DND-41 (cell line): Measurements from ENCODE around the gene SCIMP.
"Not testable (repeated sequence)": the region's sequence is repeated elsewhere in the genome, so short reads cannot be mapped to it uniquely, and the experiment has no call there.

Experiments
- EZH2 ChIP-seq: IDR thresholded peaks from 3 replicates; pipeline ENCODE4 v1.6.1; 2012; ENCODE audit warnings: borderline replicate concordance, low read depth, mild to moderate bottlenecking, moderate library complexity, low read length, inconsistent platforms; ENCODE audit not compliant: severe bottlenecking
- TF ChIP-seq, protein P1 (sequence below): IDR thresholded peaks from 2 replicates; pipeline ENCODE4 v1.5.1; 2012; ENCODE audit warnings: borderline replicate concordance, low read length, moderate library complexity, mild to moderate bottlenecking; ENCODE audit not compliant: poor library complexity, severe bottlenecking; ENCODE audit errors: extremely low read depth

- TF ChIP-seq, protein P1, sequence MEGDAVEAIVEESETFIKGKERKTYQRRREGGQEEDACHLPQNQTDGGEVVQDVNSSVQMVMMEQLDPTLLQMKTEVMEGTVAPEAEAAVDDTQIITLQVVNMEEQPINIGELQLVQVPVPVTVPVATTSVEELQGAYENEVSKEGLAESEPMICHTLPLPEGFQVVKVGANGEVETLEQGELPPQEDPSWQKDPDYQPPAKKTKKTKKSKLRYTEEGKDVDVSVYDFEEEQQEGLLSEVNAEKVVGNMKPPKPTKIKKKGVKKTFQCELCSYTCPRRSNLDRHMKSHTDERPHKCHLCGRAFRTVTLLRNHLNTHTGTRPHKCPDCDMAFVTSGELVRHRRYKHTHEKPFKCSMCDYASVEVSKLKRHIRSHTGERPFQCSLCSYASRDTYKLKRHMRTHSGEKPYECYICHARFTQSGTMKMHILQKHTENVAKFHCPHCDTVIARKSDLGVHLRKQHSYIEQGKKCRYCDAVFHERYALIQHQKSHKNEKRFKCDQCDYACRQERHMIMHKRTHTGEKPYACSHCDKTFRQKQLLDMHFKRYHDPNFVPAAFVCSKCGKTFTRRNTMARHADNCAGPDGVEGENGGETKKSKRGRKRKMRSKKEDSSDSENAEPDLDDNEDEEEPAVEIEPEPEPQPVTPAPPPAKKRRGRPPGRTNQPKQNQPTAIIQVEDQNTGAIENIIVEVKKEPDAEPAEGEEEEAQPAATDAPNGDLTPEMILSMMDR, result not testable (repeated sequence)
- TF ChIP-seq EZH2, result not testable (repeated sequence)
These were observed 74.0 kb downstream of the SCIMP start for GRCh38 chr17:5160702-5161101.
